Erythroblast (primary cell): ENCODE measurements around the gene EMX2.

Experiments
- GATA1 ChIP-seq: IDR thresholded peaks from 2 replicates; pipeline ENCODE4 v1.6.1; 2011; ENCODE audit warnings: low read depth, mild to moderate bottlenecking, control low read depth, low read length, moderate library complexity
- POLR2A ChIP-seq: IDR thresholded peaks from 2 replicates; pipeline ENCODE4 v1.6.1; 2011; ENCODE audit warnings: mild to moderate bottlenecking, low read length

DNA sequence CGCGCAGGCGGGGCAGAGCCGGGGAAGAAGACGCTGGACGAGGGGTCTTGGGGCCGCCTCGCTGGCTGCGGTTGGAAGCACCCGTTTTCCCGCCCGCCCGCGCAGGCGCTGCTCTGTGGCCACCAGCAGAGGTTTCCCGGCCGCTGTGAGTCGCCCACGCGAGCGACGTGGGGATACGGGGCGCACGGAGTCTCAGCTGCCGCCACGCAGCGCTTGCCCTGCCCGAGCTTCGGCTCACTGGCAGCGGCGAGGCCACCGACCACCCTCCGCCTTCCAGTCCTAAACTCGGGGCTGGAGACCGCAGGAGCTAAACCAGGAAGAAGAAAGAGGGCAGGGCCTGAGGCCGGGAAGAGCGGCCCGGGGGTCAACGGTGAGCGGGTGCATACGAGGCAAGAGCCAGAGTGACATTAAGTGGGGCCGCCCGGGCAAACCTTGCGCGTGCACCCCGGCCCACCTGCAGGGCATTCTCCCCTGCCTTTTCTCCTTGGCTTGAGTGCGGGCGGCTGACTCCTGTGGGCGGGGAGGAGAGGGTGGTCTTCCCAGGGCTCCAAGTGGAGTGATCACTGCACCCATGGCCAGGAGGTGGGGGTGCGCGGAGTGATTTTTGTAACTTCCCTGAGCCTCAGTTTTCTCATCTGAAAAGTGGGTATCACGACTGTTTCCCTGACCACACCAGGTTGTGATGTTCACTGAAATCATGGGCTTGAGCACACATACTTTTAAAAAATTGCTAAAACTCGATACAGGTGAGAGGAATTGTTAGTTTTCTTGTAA, 7.1 kb upstream of the EMX2 start:
- TF ChIP-seq POLR2A (no peak), GATA1 (no peak)
